PC-9 (cell line): ENCODE results near the gene ME3.

Experiments used
- EZH2 ChIP-seq: fragments of 200-600 bp; sonication (generic); IDR thresholded peaks from 2 replicates; pipeline ENCODE4 v1.8.0; 2017; ENCODE audit warnings: antibody characterized with exemption, low read depth
- TF ChIP-seq, protein P1 (sequence below): fragments of 200-600 bp; sonication (generic); conservative IDR thresholded peaks from 2 replicates; pipeline ENCODE4 v1.6.1; 2017; ENCODE audit warnings: mixed run types, antibody characterized with exemption, mild to moderate bottlenecking, moderate library complexity

DNA sequence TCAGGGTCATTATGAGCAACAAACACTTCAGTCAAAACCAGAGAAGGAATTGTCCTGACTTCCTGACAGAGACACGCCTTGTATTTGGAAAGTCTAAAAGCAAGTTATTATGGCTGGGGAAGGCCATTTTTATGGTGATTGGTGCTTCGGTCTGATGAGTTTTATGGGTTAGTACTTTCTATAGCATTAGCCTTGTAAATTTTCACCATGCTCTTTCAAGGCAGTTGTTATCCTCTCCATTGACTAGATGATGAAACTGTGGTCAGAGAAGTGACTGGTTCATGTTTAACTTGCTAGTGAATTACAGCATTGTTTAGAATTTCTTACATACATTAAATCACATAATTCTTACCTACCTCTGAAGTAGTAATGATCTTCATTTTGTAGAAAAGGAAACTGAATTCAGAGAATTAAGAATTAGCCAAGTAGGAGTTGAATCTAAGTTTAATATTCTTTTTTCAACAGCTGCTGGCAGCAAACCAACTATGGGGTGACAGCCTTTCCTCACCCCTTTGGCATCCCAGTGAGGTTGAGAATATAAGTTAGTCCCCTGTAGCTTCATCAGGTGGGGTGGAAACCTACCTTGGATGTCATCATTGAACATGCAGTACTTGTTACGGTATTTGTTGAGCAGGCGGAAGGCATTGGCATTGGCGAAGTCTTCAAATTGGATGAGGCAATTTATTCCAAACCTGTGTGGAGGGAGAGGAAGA is 207.8 kb downstream of the ME3 start:
- TF ChIP-seq, protein P1, sequence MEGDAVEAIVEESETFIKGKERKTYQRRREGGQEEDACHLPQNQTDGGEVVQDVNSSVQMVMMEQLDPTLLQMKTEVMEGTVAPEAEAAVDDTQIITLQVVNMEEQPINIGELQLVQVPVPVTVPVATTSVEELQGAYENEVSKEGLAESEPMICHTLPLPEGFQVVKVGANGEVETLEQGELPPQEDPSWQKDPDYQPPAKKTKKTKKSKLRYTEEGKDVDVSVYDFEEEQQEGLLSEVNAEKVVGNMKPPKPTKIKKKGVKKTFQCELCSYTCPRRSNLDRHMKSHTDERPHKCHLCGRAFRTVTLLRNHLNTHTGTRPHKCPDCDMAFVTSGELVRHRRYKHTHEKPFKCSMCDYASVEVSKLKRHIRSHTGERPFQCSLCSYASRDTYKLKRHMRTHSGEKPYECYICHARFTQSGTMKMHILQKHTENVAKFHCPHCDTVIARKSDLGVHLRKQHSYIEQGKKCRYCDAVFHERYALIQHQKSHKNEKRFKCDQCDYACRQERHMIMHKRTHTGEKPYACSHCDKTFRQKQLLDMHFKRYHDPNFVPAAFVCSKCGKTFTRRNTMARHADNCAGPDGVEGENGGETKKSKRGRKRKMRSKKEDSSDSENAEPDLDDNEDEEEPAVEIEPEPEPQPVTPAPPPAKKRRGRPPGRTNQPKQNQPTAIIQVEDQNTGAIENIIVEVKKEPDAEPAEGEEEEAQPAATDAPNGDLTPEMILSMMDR, result no peak
- TF ChIP-seq EZH2, result no peak
